Central memory CD4-positive, alpha-beta T cell (primary cell): ENCODE measurements around the gene MCAT.
"Not testable (repeated sequence)": the region's sequence is repeated elsewhere in the genome, so short reads cannot be mapped to it uniquely, and the experiment has no call there.

Source experiments
- DNase-seq: peaks from one replicate; pipeline ENCODE4 v3.0.0; 2022

The MCAT gene

DNA sequence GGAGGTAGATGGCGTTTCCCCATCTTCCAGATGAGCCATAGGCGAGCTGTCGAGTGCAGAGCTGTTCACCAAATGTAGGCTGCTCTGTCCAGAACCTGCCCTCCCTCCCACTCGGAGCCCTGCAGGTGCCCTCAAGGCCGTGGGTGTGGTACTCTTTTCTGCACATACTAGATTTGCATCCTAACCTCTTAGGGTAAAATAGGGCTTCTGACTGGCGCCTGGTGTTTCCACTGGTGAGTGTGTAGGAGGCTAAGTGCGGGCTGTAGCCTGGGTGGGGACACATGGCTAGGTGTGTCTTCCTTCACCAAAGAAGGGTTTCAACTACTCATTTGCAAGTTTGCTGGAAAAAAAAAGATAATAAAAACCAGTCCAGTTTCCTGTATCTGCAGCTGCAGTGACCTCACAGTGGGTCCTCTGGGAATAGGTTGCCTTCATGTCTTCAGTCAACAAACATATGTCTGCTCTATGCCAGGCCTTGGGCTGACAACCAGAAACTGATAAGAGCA, 24.2 kb downstream of the MCAT start:
- no peak for DNase-seq

DNA sequence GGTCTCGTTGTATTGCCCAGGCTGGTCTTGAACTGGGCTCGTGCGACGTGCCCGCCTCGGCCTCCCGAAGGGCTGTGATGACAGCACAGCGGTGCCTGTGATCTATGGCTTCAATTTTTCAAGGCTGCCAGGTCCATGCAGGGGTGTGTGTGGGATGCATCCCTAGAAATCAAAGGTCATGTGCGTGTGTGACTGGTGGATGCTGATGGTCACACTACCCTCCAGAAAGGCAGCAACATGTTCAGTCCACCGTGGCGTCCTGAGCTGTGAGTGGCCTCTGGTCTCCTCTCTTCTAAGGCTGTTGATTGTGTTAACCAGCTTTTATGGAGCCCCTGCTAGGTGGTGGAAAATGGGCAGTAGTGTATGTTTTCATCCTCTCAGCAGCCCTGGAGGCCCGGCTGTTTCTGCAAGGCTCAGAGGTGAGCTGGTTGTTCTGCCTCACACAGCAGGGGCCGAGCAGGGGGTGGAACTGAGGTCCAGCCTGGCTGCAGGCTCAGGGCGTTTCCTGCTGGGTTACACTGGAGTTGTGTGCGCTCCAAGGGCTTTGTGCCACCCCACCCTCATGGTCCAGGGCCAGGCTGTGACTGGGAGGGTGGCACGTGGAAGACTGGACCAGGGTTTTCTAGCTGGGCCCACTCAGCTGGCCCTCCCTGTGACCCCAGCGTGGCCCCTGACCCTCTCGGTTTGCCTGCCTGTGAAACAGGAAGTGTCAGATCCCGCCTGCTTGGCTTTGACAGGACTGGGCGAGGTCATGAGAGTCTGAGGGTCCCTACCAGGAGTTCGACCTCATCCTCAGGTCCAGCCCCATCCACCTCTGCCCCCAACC, 25.0 kb downstream of the MCAT start:
- no peak for DNase-seq

DNA sequence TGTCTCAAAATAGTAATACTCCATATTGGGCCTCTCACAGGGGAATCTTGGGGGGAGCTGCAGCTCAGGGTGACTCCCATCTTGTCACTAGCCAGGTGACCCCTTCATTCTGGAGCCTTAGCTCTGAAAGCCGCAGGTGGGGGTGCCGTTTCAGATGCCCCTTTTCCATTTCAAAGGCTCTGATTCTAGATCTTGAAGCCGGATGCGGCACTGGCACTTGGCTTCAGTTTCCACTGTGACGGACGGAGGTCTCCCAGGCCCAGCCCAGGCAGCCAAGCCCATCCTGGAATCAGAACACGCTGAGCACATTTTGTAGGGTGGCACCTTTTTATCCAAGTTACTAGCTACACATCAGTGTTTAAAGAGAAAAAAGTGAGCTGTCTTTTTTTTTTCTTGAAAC, 26.3 kb downstream of the MCAT start:
- DNase-seq, result no peak

DNA sequence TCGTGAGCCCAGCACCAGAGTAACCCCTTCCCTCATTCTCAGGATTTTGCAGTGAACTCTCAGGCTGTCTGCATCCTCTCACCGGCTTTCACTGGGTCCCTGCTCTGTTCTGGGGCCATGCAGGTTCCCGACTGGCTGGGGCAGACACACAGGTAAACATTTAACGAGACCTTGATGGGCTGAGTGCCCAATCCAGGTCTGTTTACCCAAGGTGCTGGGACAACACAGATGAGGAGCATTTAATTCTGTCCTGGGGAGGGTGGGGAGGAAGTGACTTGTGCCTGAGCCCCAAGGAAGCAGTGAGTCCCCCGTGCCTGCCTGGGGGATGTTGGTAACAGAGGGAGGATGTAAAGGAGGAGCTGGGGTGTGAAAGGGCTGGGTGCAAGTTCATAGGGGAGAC, 28.2 kb downstream of the MCAT start:
- DNase-seq, result no peak

DNA sequence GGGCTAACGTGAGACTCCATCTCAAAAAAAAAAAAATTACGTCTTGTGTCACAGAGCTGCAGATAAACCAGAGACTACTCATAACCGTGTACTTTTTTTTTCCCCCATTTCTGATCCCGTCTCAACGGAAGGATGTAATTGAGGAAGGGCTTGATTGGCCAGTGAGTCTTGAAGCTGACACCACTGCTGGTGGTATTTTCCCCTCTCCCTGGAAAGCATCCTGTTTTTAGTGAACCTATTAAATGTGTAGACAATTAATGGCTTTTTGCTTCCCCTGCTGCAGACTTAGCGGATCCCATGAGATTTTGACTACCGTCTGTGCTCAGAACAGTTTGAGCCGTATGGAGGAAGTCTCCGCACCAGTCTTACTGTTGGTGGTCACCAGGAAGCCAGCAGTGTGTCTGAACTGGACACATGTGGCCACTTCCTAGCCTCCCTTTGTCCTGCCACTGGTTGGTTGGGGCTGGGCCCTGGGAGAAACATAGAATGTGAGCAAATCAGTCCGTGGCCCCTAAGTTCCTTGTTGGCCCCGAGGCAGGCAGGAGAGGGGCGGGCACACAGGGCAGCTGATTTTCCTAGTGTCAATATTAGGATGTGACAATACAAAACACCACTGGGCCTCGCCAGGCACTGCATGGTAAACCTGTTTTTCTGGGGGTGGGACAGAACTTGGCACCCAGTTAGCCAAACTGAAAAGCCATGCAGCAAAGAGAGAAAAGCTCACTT, 29.5 kb downstream of the MCAT start:
- DNase-seq, result no peak

DNA sequence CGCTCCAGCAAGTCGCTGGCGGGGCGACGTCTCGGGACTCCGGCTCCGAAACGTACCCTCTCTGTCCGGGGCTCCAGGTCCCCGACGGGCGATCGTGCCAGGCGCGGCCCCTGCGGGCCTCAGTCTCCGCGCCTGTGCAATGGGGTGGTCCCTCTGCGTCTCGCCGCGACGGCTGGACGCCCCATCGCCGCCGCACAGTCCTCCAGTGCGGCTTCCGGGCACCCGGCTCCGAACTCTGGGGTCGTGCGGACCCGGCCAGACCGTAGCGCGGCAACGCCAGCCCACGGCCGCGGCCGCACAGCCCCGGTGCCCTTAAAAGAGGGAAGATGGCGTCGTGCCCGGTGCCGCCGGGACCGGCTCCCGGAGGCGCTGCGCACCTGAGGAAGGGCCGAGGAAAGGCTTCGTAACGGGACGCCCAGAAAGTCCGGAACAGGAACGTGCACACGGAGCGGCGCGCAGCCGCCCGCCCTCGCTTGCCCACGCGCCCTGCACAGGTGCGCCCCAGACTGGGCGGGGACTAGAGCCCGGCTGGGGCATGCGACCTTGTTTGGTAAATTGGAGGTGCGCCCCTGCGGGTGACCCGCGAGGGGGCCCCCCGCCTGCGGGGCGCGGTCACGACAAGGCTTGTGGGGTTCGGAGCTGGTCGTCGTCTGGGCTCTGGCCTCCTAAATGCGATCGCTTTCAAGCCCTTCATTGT, 32.1 kb downstream of the MCAT start:
- DNase-seq, result peak; percentile 51

DNA sequence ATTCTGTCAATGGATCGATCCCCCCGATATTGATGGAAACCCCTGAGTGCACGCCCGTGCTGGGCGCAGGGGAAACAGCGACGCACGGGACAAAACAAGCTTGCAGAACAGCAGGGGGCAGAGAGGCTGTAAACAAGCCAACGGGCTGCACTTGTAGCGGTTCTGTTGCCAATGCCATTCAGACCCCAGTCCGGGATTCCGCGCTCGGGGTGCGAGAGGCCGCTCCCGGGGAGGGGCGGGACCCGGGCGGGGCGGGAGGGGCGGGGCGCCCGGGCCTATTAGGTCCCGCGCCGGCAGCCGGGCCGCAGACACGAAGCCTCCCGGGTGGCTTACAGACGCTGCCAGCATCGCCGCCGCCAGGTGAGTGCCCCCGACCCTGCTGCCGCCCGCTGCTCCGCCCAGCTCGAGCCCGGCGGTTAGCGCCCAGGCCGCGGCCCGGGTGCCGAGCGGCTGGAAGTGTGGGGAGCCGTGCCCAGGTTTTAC, 32.7 kb downstream of the MCAT start, which contains the start of gene BIK:
Gene BIK (plus strand): TSS at position 307 of the 483 bp plus-strand sequence. CDS start 13,273 bp downstream, outside the sequence.
- DNase-seq, result peak; percentile 27

DNA sequence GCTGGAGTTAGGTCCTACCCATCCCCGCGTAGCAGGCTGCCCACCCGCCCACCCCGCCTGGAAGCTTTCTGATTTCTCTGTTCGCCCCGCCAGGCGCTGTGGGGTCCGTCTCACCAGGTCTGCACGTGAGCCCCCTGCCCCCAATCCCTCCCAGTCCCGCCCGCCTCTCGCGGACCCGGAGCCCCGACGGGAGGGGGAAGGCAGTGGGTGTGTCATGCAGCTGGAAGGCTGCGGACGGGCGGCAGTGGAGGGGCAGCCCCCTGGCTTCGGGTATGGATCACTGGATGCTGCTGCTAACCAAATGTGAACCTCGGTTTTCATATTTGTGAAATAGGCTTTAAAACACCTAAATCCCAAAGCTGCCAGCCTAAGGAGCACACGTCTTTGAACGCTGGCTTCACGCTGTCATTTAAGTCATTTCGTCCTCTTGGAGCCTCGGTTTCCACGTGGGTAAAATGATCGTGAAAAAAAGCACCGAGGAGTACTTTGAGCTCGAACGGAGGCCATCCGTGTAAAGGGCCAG, 33.2 kb downstream of the MCAT start:
- no peak for DNase-seq

DNA sequence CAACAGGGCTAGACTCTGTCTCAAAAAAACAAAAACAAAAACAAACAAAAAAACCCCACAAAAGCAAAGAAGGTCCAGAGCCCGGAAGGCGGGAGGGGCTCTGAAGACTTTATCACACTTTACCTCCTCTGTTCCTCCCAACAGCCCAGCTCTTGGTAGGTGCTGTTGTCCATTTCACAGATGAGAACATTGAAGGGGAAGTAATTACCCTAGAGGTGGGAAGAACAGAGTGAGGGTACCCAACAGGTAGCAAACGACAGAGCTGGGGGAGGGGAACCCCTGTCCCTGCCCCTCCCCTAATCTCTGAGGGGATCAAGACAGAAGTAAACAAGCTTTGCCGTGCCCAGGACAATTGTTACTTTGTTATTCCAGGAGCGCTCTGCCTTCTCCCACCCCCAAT, 33.7 kb downstream of the MCAT start:
- DNase-seq, result no peak

DNA sequence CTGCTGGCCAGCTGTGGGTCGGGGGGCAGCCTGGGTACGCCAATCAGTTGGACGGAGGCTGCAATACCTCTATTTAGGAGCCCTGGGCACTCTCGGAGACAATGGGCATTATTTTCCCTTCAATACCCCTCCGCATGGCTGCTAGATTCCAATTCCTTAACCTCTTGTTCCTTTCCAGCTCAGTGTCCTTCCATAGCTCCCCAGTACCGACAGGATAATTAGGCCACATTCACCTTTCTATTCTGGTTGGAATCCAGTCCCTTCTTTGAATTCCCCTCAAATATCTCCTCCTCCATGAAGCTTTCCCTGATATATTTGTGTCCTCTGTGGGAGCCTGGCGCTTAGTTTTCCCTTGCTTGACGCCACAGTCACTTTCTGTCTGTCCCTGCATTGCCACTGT, 36.9 kb downstream of the MCAT start:
- no peak for DNase-seq

DNA sequence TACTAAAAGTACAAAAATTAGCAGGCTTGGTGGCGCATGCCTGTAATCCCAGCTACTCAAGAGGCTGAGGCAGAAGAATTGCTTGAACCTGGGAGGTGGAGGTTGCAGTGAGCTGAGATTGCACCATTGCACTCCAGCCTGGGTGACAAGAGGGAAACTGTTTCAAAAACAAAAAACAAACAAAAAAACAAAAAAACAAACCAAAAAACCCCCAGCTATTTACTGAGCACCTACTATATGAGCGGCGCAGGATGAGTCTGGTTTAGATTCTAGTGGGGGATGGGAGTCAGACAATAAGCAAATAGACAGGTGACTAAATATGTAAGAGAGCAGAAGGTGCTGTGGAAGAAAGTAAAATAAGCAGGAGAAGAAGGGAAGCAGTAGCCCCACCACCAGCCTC, 38.2 kb downstream of the MCAT start:
- not testable (repeated sequence) for DNase-seq

DNA sequence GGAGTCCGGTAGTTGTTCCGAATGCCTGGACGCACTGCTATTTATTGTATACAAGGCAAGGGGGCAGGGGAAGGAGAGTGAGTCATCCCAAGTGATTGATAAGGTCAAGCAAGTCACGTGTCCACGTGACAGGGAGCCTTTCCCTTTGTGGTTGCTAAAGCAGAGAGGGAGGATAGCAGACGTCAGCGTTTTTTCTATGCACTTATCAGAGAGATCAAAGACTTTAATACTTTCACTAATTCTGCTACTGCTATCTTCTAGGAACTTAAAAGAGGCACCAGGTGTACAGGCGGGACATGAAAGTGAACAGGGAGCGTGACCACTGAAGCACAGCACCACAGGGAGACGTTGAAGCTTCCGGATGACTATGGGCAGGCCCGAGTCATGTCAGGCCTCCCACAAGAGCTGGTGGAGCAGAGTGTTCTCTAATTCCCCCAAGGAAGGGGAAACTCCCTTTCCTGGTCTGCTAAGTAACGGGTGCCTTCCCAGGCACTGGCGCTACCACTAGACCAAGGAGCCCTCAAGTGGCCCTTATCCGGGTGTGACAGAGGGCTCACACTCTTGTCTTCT, 39.1 kb downstream of the MCAT start:
- DNase-seq, result peak; percentile 52

DNA sequence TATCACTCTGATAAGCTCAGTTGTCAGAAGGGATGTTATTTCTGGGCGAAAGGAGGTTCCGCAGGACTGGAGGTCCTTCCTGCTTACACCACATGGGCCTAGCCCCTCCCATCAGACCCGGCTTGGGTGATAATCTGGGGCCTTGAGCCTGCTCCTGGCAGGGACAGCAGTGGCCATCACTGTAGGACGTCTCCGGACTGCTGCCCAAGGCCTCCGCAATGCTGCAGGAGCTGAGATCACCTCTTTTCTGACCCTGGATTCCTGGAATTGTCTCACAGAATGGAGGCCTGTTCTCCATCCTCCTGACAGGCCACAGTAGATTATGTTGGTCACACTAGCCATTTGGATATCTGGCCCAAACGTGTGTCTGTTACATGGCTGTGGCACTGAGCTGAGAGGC, 41.9 kb downstream of the MCAT start:
- no peak for DNase-seq

DNA sequence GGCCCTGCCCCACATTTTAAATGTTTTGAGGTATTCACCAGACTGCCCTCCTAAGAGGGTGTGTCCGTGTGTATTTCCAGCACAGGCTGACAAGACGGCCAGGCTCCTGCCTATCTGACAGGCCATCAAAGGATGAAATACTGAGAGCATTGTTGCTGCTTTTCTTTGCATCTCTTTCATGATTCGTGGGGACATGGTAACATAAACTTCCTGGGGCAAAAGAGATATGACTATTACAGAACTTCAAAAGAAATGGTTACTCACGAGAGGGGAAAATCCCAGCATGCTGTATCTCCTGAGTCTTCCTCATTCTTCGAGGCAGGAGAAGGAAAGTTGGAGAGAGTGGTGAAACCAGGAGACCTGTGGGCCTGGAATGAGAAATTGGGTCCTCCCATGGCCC, 43.0 kb downstream of the MCAT start:
- DNase-seq, result no peak

DNA sequence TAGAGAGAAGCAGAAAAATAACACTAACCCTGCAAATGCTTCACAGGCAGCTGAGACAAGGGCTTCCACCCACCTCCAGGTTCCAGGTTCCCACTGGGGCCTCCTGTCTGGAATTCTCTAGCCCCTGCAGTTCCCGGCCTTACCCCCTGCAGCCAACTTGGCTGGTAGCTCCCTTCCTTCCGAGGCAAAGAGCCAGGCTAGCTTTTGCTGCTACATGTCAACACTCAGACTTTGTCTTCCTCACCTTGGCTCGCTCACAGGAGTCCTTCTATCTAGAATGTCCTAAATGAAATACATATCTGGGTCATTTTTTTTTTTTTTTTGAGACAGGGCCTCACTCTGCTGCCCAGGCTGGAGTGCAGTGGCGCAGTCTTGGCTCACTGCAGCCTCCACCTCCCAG, 44.1 kb downstream of the MCAT start:
- DNase-seq, result no peak

DNA sequence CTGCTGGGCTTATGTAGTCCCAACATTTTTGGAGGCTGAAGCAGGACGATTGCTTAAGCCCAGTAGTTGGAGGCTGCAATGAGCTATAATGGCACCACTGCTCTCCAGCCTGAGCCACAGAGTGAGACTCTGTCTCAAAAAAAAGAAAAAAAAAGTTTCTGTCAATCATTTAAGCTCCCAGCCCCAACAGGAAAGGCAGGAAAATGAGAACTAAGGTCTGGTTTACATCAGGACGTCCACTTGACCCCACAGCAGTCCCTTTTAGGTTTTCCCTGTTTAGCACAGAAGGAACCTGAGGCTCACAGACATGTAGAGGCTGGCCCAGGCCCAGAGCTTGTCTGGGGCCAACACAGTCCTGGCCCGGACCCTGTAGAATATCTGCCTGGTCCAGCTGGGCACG, 44.8 kb downstream of the MCAT start:
- no peak for DNase-seq

DNA sequence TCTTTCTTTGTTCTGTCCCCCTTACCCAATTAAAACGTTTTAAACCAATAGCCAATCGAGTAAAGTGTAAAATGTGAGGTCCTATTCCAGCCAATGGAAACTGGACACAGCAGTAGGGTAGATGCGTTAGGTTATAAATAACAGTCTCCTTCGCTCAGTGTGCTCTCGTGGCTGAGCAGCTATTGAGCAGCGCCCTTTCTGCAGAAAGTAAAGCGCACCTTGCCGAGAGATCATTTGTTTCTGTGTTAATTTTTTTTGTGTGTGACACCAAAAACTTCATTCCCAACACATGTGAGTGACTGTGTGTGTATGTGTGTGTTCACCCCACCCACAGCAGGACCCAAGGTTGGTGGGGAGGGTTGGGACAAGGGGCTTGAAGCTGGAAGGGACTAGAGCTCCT, 46.8 kb downstream of the MCAT start:
- no peak for DNase-seq

DNA sequence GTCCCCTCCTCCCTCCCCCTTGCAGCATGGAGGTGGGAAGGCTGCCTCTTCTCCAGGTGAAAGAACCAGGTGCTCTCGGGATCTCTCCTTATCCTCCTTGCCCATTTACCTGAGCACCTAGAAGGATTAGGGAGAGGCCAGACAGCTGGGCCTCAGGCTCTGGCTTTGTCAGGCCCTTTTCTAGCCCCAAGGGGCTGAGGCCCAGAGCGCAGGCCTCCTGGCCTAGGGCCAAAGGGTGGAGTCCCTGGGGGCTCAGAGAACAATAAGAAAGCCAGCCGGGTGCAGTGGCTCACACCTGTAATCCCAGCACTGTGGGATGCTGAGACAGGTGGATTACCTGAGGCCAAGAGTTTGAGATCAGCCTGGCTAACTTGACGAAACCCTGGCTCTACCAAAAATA, 48.6 kb downstream of the MCAT start:
- DNase-seq, result no peak

DNA sequence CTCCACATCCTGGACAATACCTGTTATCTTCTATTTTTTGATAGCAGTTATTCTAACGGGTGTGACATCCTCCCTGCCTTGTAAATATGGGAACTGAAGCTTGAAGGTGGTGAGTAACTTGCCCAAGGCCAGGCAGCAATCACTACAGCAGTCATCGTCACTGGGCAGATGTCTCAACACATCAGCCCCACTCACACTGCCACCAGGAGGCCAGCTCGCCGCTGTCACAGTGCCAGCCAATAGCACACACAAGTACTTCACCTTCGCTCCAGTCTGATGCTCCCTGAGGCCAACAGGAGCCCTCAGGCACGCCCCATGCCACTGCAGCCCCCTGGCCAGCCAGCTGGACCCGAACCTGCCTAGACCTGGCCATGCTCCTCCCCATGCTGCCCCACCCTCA, 49.1 kb downstream of the MCAT start:
- DNase-seq, result no peak

DNA sequence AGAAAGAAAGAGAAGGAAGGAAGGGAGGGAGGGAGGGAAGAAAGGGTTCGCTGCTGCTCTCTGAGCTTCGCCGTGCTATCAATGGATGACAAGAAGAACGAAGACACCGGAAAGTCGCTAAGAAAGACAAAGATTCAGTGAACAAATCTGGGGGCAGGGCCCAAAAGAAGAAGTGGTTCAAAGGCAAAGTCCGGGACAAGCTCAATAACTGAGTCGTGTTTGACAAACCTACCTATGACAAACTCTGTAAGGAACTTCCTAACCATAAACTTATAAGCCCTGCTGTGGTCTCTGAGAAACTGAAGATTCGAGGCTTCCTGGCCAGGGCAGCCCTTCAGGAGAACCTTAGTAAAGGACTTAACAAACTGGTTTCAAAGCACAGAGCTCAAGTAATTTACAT, 51.1 kb downstream of the MCAT start:
- DNase-seq, result no peak

DNA sequence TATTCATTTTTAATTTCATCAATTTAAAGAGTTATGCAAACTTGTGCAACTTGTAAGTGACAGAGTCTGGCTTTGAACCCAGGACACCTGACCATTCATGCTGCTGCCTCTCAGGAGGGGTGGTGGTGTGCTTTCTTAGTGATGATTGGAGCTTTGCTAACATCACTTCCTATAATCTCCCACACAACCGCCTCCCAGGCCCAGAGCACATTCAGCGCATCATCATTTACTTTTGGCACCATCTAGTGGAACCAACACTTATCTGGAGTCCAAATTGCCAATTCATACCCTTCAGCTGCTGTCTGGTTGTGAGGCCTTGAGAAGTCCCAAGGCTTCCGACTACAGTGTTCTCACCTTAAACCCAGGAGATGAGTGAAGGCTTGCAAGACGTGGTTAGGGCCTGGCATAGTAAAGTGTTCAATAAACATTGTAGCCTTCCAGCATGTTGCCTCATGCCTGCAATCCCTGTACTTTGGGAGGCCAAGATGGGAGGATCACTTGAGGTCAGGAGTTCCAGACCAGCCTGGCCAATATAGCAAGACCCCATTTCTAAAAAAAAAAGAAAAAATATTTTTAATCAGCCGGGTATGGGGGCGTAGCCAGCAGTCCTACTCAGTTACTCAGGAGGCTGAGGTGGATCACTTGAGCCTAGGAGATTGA, 52.9 kb downstream of the MCAT start:
- peak; percentile 38 for DNase-seq
